Kasumi-1 (cell line): Measurements from ENCODE around the gene ANO8.
"Not testable (repeated sequence)": the region's sequence is repeated elsewhere in the genome, so short reads cannot be mapped to it uniquely, and the experiment has no call there.

Source experiments
- DNase-seq, 2 experiments: peaks; one replicate each; lab custom pipeline; 2025; lab: John Stamatoyannopoulos, UW

ANO8 gene

DNA sequence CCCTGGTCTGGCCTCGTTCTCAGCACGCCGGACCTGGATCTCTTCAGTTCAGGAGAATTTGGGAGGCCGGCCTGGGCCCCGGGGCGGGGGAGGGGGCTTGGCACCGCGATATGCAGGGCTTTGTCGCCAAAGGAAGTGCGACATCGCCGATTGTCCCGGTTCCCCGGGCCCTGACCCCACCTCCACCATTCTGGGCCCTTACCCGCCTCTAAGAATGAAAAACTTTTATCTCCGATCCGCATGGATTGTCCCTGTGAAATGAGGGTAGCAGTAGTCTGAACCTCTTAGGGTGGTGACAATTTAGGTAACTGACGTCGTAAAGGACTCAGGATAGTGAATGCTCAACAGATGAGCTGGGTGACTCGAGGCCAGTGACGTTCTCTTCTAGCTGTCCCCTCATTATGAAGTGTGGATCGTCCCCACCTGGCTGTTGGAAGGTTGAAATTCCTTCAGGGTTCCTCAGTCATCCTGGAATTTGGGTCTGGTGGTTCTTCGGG, 24.6 kb downstream of the ANO8 start:
- peak in 1 of 2 experiments; percentile 2 for DNase-seq

DNA sequence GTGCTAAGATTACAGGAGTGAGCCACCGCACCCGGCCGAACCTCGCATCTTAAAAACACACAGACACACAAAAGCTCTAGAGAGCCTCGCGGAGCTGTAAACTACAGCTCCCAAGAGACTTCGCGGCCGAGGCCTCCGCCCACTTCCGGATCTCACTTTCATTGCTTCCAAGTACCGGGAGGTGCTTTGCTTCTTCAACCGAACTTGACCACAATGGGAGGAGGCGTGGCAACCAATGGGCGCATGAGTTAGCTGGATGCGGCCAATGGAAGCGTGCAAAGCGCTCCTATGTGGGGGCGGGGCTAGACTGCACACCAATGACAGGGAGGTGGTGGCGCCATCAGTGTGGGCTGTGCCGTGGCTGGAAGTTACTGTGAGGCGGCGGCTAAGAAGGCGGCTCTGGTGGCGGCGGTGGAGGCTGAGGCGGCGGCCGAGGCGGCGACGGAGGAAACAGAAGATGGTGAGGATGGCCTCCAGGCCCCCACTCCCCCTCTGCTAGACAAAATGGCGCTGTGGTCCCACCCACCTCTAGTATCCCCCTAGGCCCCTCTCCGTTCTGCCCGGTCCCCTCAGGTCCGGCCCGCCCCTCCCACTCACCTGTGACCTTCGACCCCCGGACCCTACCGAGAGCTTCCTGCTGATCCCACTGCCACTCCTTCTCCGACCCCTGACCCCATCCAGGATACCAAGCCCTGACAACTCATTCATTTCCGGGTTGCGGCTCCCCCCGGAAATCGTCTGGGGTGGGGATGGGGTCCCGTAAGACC, 25.3 kb downstream of the ANO8 start, which contains the start of gene DDA1:
TSS of gene DDA1 (plus strand) at position 366 of the 767 bp plus-strand sequence. CDS start at position 458, 92 bp downstream.
- DNase-seq = peak; percentile 99

DNA sequence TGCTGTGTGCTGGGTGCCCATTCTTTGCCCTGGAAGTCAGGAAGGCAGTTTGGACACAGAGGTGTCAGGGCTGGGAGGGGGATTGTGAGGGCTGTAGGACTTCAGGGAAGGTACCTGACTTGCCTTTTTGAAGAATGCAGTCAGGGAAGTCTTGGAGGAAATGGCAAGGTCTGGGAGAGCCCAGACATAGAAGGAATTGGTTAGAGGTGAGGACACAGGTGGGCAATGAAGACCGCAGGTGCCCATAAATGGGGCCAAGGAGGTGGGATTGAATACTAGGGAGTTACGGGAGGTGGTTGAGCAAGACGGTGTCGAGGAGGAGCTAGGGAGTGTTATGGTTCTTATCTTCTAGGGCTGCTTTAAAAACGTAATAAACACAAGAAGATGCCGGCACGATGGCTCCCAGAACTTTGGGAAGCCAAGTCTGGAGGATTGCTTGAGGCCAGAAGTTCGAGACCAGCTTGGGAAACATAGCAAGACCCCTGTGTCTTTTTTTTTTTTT, 26.7 kb downstream of the ANO8 start:
- no peak for DNase-seq

- DNase-seq = peak; percentile 17 to 34
Measured at GRCh38 chr19:17306285-17306714, 28.4 kb downstream of the ANO8 start.

DNA sequence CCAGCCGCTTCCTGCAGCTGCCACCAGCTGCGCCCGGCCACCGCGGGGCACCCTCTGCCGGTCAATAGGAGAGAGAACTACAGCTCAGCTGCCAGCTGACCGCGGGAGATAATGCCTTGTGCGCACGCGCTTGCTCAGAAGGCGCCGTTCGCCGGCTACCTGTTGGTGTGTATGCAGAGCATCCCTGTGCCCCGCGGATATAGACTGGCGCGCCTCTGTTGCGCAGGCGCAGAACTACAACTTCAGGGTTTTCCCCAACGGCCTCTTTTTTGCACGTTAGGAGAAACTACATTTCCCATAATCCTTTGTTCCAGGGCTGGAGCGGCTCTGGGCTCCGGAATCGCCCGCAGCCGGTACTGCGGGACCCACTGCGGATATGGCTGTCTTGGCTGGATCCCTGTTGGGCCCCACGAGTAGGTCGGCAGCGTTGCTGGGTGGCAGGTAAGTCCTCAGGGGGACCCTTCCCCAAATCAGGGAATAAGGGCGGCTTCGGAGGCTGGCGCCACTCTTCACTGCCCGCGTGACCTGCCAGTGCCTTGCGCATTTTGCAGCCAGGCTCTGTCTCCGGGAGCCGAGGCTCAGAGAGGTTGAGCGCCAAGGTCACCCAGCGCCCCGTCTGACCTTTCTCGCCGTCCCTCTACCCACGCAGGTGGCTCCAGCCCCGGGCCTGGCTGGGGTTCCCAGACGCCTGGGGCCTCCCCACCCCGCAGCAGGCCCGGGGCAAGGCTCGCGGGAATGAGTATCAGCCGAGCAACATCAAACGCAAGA, 29.0 kb downstream of the ANO8 start, which contains the start of gene MRPL34:
TSS of gene MRPL34 (plus strand) at position 356 of the 768 bp plus-strand sequence. CDS start at position 377, 21 bp downstream.
- DNase-seq = peak; percentile 98

- no peak for DNase-seq
Measured at GRCh38 chr19:17305216-17305516, 29.5 kb downstream of the ANO8 start.

DNA sequence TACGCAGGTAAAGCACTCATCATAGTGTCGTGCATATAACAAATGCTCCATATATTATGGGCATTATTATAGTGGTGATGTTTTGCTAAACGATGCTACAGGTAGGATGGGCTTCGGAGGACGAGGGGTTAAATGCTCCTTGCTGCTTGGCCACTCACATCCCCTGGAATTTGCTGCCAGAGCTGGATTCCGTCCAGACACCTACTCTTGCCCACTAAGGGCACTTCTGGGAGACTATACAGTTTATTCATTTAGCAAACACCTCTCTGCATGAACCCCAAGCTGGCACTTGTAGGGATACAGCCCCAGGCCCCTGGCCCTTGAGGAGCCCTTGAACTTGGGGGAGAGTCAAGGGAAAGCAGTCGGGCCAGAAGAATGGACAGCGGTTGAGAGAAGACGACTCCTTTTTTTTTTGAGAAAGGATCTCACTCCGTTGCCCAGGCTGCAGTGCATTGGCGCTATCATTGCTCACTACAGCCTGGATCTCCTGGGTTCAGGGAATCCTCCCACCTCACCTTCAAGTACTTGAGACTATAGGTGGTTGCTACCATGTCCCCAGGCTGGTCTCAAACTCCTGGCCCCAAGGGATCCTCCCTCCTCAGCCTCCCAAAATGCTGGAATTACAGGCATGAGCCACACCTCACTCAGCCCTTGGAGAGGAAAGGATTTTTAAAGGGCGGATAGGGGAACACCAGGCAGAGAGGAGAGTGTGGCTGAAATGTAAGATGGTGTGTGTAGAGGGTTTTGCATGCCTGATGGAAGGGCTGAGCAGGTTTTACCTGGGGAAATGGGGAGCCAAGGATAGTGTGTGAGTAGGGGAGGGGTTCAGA, 30.1 kb downstream of the ANO8 start:
- DNase-seq = no peak

DNA sequence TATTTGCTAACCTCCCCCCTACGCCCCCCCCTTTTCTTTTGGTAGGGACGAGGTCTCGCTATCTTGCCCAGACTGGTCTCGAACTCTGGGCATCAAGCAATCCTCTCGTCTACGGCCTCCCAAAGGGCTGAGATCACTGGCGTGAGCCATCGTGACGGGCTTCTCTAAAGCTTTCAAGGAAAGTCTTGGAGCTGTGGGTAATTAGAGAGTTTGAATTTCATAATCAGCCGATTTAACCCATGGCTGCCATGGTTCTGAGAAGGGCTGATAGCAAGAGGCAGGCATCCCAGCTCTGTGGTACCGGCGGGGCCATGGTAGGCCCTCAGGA, 30.8 kb downstream of the ANO8 start:
- DNase-seq = no peak

GRCh38 chr19:17303167-17303939, 31.3 kb downstream of the ANO8 start, which contains the start of gene ABHD8:
ABHD8 (minus strand) TSS chr19:17303425; CDS start chr19:17301616, 1,809 bp downstream.
- peak; percentile 90 to 91 for DNase-seq

- DNase-seq = peak; percentile 76 to 81
Measured at GRCh38 chr19:17302391-17303166, 32.1 kb downstream of the ANO8 start.

DNA sequence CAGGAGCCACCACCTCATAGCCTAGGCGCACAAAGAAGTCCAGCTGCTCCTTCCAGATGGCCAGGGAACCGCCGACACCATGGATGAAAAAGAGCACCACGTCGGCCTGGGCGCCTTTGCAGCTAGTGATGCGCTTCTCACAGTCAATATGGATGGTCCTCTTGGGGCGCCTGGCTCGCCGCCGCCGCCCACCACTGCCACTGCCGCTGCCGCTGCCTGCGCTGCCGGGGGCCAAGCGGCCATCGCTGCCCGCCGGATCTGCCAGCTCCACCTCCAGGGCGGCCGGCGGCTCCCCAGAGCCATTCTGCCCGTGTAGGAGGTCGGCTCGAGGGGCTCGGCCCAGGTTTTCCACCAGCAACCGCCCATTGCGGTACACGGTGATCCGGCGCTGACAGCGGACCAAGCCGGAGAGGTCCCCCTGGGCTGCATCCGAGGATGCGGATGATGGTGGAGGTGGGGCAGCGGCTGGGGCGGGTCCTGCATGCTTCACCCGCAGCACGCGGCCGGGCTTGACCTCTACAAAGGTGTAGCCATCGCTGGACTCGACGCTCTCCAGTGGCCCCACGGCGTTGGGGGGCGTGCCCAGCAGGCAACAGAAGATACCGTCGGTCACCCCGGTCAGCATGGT, 33.5 kb downstream of the ANO8 start:
- DNase-seq = no peak

DNA sequence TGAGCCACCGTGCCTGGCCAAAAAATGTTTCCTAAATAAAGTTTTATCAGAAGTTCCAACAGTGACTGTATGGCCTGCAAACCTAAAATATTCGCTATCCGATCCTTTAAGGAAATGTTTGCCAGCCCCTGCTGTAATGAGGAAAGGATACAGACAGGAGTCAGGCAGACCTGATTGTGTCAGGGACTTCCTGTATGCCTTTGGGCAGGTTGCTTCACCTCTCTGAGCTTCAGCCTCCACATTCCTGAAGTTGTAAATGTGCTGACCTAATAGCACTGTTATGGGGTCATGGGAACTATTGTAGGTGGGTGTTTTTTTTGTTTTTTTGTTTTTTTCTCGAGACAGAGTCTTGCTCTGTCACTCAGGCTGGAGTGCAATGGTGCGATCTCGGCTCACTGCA, 37.7 kb downstream of the ANO8 start:
- DNase-seq = no peak

GRCh38 chr19:17296273-17296672, 38.4 kb downstream of the ANO8 start:
- DNase-seq = peak in 1 of 2 experiments; percentile 25

- DNase-seq = not testable (repeated sequence)
Measured at GRCh38 chr19:17295551-17295950, 39.1 kb downstream of the ANO8 start.

DNA sequence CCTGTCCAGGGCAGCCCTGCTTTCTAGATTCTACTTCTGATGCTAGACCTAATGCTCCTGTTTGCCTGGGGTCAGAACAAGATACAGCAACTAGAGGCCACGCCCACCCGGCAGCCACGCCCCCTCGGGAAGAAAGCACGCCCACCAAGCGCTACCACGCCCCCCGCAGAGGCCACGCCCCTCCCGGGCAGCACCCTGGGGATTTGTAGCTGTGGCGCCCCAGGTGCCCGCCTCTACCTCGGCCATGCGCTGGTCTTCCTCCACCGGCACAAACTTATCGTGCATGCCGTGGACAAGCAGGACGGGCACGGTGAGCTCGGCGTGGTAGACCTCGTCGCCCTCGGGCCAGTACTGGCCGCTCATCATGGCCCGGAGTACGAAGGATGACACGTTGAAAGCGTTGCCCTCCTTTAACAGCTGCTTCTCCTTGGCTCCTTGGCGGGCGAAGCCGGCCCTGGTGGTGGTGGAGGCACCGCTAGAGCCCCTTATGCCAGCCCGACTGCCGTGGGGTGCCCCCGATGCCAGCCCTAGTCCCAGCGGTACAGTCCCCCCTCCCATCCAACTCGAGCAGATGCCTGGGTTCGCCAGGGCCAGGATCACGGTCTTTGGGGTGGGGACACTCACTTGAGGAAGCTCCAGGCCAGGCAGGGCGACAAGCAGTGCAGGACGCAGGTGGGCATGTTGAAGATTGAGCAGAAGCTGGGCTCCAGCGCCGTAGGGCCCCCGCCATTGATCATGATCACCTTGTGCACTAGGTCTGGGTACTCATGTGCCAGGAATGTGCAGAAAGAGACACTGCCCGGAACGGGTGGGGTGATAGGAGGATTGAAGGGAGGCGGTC, 40.4 kb downstream of the ANO8 start:
- DNase-seq = peak; percentile 35 to 49

GRCh38 chr19:17293605-17294004, 41.0 kb downstream of the ANO8 start:
- DNase-seq = no peak

GRCh38 chr19:17292301-17293074, 42.2 kb downstream of the ANO8 start:
- peak; percentile 79 to 85 for DNase-seq

DNA sequence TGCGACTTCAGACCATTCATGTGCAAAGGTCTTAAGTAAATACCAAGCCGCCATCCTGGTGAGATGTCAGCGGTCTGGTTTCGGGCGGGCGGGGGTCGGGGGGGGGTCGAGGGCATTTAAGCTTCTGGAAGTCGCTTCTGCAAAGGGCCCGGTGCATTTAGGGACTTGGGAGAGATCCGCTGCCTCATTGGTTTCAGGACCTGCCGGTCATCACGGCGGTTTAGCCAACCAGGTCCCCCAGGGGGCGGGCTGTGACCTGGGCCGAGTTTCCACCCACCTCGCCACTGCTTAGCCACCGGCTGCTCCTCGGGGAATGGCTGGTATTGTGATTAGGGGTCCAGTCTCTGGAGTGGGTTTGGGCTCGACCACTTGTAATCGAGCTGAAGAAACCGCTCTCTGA, 45.2 kb downstream of the ANO8 start:
- DNase-seq = no peak
